Measurements from ENCODE around the gene ATG7. TPM values are rescaled to one million over a fixed set of nuclear protein-coding genes. Genes with fewer than 3 reads are reported as not detected.

ATG7 gene
- total RNA-seq, 4 donors from 2014 or later: 45.8 to 85.3 (median 67.3) TPM

- Histone ChIP-seq H3K4me1 (peaks cover 0 to 17% of the 10 kb centered on the region in 2 donors), H3K27ac (no peak overlapping the region), H3K36me3 (no peaks in the 10 kb centered on the region), H3K9me3 (no peaks in the 10 kb centered on the region), H3K4me3 (replicated peaks in 1 of 3) (no peak overlapping the region), H3K27me3 (no peaks in the 10 kb centered on the region)
- intact Hi-C loops (cut with DNase I): no loop called here
- TF ChIP-seq POLR2A (IDR thresholded peaks at IDR 0.05) (no peak), CTCF (IDR thresholded peaks at IDR 0.05) (no peak)
- WGBS, 2 donors: 83 to 88% methylated on average over 10 of the region's 10 CpGs
- no peak for DNase-seq
Measured at GRCh38 chr3:11371747-11372146, 99.5 kb downstream of the ATG7 start.

GRCh38 chr3:11373235-11373634 lies 101.0 kb downstream of the ATG7 start:
- TF ChIP-seq CTCF (IDR thresholded peaks at IDR 0.05) (no peak), POLR2A (IDR thresholded peaks at IDR 0.05) (no peak)
- Histone ChIP-seq H3K36me3 (no peaks in the 10 kb centered on the region), H3K27me3 (no peaks in the 10 kb centered on the region), H3K27ac (no peak overlapping the region), H3K4me3 (replicated peaks in 1 of 3) (no peak overlapping the region), H3K9me3 (no peaks in the 10 kb centered on the region), H3K4me1 (peaks cover 0 to 3% of the 10 kb centered on the region in 2 donors)
- intact Hi-C loops (cut with DNase I): no loop called here
- DNase-seq: no peak
- 87 to 90% methylated on average over 4 of the region's 4 CpGs for WGBS, 2 donors

- no peaks in the 10 kb centered on the region for H3K9me3 ChIP-seq
- intact Hi-C loops (cut with DNase I): no loop called here
- H3K36me3 ChIP-seq: no peaks in the 10 kb centered on the region
- H3K4me3 ChIP-seq (replicated peaks in 1 of 3): no peak overlapping the region
- TF ChIP-seq POLR2A (IDR thresholded peaks at IDR 0.05): no peak
- TF ChIP-seq CTCF (IDR thresholded peaks at IDR 0.05): no peak
- 94 to 98% methylated on average over 2 of the region's 2 CpGs for WGBS, 2 donors
- no peaks in the 10 kb centered on the region for H3K4me1 ChIP-seq
- DNase-seq: no peak
- H3K27ac ChIP-seq: no peak overlapping the region
- H3K27me3 ChIP-seq: no peaks in the 10 kb centered on the region
Measured at GRCh38 chr3:11373654-11374053, 101.5 kb downstream of the ATG7 start.

GRCh38 chr3:11375333-11376088 lies 103.3 kb downstream of the ATG7 start:
- H3K4me1 ChIP-seq: no peaks in the 10 kb centered on the region
- H3K27ac ChIP-seq: no peak overlapping the region
- H3K9me3 ChIP-seq: no peaks in the 10 kb centered on the region
- DNase-seq: no peak
- H3K36me3 ChIP-seq: no peaks in the 10 kb centered on the region
- WGBS, 2 donors: 83 to 90% methylated on average over 11 of the region's 11 CpGs
- H3K4me3 ChIP-seq (replicated peaks in 1 of 3): no peak overlapping the region
- TF ChIP-seq CTCF (IDR thresholded peaks at IDR 0.05): no peak
- no peak for TF ChIP-seq POLR2A (IDR thresholded peaks at IDR 0.05)
- no peaks in the 10 kb centered on the region for H3K27me3 ChIP-seq
- intact Hi-C loops (cut with DNase I): loop anchor here (5.0 kb wide), 2 partner anchors 277 to 427 kb away; no protein-coding TSS in a partner anchor

- no peaks in the 10 kb centered on the region for H3K27me3 ChIP-seq
- no peak overlapping the region for H3K27ac ChIP-seq
- H3K9me3 ChIP-seq: no peaks in the 10 kb centered on the region
- no peak for TF ChIP-seq POLR2A (IDR thresholded peaks at IDR 0.05)
- TF ChIP-seq CTCF (IDR thresholded peaks at IDR 0.05): no peak
- no peak overlapping the region for H3K4me3 ChIP-seq (replicated peaks in 1 of 3)
- H3K4me1 ChIP-seq: no peaks in the 10 kb centered on the region
- WGBS, 2 donors: 80 to 89% methylated on average over 2 of the region's 2 CpGs
- H3K36me3 ChIP-seq: no peaks in the 10 kb centered on the region
- intact Hi-C loops (cut with DNase I): loop anchor here (5.0 kb wide), 2 partner anchors 275 to 425 kb away; no protein-coding TSS in a partner anchor
- DNase-seq: no peak
Measured at GRCh38 chr3:11377719-11378118, 105.5 kb downstream of the ATG7 start.

Data from thyroid gland (tissue), 4 donors.